OCI-M2 (cell line): ENCODE results near the gene ZNF618.

Experiments
- DNase-seq: peaks from one replicate; lab custom pipeline; 2025; ENCODE audit not compliant: unreplicated experiment; lab: John Stamatoyannopoulos, UW

Gene ZNF618, protein sequence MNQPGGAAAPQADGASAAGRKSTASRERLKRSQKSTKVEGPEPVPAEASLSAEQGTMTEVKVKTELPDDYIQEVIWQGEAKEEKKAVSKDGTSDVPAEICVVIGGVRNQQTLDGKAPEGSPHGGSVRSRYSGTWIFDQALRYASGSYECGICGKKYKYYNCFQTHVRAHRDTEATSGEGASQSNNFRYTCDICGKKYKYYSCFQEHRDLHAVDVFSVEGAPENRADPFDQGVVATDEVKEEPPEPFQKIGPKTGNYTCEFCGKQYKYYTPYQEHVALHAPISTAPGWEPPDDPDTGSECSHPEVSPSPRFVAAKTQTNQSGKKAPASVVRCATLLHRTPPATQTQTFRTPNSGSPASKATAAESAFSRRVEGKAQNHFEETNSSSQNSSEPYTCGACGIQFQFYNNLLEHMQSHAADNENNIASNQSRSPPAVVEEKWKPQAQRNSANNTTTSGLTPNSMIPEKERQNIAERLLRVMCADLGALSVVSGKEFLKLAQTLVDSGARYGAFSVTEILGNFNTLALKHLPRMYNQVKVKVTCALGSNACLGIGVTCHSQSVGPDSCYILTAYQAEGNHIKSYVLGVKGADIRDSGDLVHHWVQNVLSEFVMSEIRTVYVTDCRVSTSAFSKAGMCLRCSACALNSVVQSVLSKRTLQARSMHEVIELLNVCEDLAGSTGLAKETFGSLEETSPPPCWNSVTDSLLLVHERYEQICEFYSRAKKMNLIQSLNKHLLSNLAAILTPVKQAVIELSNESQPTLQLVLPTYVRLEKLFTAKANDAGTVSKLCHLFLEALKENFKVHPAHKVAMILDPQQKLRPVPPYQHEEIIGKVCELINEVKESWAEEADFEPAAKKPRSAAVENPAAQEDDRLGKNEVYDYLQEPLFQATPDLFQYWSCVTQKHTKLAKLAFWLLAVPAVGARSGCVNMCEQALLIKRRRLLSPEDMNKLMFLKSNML

DNA sequence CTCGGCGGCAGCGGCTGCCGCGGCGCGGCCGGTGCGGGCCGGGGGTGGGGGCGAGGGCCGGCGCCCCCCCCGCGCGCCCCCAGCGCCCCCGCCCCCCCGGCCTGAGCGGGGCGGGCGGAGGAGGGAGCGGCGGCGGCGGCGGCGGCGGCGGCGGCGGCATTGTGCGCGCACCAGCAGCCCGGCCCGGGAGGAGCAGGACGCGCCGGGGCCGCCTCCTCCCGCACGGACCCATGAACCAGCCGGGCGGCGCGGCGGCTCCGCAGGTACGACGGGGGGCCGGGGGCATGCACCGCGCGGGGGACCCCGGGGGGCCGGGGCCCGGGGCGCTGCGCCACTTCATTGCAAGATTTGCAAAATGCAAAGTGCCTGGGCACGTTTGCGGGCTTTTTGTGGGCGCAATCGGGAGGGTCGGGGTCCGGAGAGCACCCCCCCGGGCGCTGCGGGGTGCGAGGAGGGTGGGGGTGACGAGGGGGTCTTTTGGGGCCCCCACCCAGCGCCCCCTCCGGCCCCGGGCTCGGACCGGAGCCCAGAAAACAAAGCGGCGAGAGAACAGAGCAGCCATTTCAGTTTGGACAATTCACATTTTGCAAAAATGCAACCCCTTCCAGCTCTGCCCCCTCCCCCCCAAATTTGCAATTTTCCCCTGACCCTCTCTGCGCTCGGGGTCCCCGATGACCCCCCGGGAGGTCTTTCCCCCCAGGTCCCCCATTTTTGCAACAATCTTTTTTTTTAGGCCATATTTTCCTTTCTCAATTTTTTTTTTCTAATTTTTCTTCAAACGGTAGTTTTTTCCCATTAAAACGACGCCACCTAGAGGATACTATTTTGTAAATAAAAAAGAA lies at the start of gene ZNF618:
Gene ZNF618 (plus strand): TSS at position 159 of the 842 bp plus-strand sequence. CDS start 72 bp downstream, at position 231.
- no peak for DNase-seq

DNA sequence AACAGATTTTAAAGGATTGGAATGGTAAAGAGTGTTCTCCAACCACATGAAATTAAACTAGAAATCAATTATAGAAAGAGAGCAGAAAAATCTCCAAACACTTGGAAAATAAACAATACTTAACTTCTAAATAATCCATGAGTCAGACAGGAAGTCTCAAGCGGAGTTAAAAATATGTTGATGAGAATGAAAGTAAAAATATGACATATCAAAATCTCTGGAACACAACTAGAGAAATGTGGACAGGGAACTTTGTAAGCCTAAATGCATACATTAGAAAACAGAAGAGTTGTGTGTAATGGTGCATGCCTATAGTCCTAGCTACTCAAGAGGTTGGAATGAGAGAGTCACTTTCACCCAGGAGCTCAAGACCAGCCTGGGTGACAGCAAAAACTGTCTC lies 47.9 kb upstream of the ZNF618 start:
- DNase-seq, result no peak

DNA sequence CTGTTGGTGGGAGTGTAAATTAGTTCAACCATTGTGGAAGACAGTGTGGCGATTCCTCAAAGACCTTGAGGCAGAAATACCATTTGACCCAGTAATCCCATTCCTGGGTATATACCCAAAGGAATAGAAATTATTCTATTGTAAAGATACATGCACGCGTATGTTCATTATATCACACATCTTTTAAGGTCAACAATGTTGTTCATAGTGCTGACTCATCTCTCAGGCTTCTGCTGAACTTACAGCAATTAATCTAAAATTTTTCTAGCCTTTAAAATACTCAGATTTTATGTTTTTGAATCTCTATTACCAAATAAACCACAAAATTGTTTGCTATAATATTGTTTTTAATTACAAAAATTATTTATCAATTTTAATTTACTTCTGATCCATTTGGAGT lies 38.8 kb upstream of the ZNF618 start:
- DNase-seq, result no peak

DNA sequence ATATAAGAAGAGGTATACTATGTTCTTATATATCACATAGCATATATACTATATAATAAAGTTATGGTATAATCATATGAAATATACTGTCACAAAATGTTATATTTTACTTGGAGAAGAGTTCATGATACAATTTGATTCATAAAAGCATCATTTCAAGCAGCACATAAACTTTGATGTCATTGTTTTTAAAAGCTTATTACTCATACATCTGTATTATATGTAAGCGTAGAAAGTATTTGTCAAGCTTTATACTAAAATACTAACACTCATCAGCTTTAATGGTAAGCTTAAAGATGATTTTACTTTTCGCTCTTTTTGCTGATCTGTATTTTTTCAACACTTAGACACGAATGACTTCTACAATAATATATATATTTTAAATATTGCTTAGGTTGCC lies 34.0 kb upstream of the ZNF618 start:
- DNase-seq, result no peak

DNA sequence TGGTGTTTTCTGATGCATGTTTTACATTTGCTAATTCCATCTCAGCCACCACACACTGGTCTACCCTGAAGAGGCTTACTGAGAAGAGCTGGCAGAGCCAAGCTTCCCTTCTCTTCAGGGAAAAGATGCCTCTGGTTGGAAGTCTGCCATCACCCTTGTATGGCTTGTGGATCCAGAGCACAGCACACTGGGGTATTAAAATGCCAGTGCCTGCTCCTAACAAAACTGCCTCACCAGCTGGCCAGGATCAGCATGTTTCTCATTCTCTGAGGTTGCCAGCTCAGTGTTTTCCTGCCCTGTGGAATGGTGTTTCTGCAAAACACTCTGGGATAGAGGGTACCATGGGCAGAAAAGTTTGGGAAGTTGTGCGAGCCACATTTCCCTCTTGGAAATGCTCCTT lies 31.6 kb upstream of the ZNF618 start:
- DNase-seq, result no peak

DNA sequence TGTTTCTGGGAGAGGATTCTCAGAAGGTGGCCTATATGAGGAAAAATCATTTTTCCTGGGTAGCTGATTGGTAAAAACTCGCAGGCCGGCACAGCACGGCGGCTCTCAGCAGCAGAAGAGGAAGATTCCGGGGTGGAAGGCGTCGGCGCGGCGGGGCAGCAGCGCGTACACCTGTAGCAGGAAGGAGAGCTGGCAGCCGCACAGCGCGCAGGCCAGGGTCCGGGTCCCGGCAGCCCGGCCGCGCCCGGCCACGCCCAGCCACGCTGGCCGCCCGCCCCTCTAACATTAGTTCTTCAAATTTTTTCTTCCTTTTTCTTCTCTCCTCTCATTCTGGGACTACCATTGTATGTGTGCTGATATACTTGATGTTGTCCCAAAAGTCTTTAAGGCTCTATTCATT lies 24.8 kb upstream of the ZNF618 start:
- DNase-seq, result no peak

DNA sequence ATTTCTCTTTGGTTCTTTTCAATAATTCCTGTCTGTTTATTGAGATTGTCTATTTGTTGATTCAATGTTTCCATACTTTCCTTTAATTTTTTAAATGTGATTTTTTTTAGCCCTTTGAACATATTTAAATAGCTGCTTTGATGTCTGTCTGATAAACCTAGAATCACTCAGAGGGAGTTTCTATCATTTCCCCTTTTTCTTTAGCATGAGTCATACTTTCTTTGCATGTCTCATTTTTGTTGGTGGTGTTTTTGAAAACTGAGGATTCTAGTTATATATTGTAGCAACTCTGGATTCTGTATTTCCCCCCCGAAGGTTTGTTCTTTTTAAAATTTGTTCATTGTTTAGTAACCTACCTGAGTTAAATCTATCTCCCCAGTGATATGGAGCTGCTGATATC lies 24.2 kb upstream of the ZNF618 start:
- DNase-seq, result no peak

DNA sequence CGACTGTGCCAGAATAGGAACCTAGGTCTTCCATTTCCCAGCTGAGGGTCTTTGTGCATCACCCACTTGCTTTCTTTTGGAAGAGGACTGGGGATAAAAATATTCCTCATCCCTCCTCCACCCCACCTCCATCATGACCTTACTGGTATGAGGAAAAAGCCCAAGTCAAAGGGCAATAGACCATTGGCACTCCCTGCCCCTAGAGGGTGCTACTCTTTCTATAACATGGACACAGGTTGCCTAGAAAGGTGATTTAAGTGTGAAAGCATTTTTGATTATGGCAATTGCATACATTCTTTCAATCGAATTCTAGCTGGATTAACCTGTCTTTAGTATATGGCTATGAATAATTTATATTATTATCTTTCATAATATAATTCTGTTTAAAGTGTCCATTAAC lies 22.8 kb upstream of the ZNF618 start:
- DNase-seq, result no peak

DNA sequence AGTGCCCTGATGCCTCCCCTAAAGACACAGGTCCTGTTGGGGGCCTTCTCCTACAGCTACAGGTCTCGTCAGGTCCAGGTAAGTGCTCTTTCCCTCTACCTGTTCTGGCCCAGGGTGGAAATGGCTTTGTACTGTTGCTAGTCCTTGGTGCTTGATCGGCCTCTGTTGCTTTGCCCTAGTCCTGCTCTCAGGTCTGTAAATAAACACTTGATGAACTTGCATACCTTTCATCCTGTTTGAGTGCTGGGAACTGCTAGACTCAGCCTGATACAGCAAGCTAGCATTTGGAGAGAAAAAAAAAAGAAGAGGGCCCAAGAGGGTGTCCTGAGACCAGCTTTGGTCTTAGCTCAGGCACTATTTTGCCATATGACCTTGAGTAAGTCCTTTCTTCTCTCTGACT lies 21.8 kb upstream of the ZNF618 start:
- DNase-seq, result no peak

DNA sequence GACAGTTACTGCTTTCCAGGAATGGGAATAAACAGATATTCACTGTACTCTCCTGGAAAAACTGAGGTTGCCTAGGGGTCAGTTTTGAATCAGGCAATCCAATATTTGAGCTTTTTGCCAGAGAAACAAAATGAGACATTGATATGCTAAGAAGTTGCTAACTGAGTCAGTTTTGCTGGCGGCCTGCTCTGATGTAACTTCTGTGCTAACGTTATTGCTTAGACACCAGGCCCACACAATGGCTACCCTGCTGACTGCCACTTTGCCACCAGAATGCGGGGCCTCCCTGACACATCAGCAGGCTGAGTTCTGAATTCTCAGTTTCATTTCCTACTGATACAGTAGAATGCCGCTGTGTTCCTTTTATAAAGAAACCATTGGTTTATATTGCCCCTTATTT lies 18.2 kb upstream of the ZNF618 start:
- no peak for DNase-seq

DNA sequence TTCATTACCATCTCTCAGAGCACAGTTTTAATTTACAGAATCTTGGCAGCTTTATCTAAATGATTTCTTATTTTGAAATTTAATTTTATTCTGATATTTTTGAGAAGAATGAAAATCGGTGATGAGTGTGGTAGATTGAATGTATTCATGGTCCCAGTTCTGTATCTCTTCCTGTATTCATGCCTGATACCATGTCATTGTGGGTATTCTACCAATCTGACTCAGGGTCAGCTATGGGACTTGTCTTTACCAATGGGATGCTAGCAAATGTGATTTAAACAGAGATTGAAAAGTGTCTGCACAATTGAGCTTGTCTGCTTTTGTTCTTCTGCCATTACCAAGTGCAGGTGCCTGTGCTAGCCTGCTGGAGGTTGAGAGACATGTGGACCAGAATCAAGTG lies 17.8 kb upstream of the ZNF618 start:
- no peak for DNase-seq

DNA sequence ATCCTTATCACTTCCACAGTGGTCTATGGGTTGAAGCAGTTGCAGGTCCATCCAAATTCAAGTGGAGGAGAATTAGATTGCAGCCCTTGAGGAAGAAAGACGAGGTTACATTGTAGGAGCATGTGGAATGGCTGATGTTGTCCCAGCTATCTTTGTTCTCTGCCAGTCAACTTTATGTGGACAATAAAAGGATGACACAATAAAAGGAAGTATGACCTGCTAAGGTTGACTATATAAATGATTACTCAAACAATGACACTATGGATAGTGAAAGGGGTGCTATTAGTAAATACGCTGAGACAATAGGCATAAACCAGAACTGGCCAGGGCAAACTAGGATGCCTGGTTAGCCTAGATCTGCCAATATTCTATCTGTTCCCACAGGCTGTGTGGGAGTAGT lies 12.8 kb upstream of the ZNF618 start:
- no peak for DNase-seq

DNA sequence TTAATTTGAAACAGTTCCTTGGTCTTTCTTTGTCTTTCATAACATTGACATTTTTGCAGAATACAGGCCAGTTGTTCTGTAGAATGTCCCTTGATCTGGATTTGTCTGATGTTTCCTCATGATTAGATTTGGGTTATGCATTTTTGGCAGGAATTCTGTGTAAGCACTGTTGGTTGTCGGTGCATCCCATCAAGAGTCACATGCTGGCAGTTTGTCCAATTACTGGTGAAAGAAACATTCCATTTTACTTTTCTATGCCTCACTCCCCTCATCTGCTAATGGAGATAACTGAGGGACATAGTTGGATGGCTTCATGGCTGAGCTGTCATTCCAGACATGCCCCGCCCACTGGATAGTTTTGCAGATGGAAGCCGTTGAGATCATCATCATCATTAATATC lies 7.6 kb upstream of the ZNF618 start:
- no peak for DNase-seq

DNA sequence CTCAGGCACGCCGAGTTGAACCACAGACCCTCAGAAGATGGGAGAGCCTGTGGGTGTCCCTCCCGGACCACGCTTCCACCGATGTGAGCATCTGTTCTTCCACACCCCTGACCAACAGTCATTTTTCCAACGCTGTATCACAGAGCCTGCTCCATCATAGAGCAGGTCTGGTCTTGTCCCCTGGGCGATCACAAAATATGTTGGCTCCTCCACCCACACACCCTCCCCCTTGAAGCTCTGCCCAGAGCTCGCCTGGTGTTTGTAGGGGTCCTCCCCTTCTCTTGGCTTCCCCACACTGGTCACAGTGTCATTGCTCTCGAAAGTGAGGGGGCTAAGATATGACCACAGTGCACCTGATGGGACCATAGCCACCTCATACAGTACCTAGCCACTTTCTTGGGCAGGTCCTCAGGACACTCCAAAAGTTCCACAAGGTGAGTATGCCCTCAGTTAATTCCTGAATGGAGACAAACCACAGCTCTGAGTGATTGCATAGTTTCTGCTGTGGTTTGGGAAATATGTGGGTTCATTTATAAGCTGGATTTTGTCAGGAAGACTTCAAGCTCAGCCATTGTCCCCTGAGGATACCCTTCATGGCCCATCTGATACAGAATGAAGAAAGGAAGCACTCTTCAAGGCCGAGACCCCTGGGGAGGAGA lies 3.5 kb upstream of the ZNF618 start:
- DNase-seq, result no peak

DNA sequence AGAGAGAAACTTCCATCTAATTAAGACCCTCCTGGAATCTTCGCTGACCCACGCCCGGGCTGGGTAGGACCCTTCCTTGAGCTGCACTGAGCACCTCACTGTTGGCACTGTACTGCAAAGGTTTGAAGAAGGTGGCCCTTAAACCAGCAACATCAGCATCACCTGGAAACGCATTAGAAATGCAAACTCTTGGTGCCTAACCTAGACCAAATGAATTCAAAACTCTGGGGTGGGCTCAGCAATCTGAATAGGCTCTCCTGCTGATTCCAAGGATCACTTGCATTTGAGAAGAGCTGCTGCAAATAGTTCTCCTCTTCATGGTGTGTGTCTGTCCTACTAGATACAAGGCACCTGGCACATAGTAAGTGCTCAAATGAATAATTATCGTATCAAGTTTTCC lies 2.7 kb upstream of the ZNF618 start:
- no peak for DNase-seq

DNA sequence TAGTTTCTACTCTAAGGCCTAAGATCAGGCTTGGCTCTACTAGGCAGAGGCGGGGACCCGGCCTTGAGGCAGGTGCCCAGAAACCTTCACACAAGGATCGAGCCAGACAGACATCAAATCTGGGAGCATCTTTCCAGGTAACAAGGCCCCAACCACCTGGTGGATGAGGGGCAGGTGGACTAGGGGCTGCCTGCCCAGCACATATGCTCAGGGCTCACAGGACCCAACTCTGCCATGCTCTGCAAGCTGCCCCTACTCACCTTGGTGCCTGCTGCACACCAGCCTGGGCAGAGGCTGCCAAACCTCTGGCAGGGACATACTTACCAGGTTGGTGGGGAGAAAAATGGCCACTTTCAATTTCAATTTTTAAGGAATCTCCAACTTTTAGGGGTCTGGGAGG lies 2.2 kb upstream of the ZNF618 start:
- DNase-seq, result no peak

DNA sequence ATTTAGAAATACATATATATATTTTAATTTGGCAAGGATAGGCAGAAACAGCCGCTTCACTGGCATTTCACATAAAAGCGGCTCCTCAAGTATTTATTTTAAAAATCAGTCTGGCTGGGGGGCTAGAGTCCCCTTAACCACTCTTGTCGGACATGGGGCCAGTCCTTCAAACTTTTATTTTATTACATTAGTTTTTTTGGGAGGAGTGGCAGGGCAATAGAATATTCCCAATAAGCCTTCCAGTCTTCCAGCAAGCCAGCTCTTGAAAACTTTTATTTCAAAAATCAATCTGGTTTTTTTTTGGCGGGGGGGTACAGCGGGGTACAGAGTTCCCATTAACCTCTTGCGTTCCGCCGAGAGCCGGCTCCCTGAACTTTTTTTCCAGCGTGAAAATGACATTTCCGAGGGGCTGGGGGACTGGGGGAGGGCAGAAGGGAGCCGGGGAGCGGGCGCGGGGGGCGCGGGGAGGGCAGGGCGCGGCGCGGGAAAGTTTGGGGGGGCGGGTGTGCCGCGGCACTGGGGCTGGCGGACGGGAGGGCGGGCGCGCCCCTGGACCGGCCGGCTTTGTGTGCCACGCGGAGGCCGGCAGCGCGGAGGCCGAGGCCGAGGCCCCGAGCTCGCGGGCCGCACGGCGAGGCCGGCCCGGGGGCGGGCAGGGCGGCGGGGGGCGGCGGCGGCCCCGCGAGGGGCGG lies 504 bp upstream of the ZNF618 start:
- no peak for DNase-seq

DNA sequence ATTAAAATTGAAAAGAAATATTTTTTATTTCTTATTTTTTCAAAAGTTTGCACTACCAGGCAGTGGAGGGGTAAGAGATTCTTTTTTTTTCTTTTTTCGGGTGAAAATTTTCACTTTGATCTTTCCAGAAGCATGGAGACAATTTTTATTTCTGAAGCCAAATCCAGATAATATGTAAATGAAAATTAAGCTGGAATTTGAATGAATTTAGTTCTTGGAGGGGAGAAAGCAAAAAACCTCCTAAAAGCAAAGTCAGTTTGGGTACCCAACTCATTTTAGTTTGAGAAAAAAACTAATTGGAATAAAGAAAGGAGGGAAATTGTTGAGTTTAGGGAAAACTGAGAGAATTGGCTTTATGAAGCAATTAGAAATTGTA lies 872 bp downstream of the ZNF618 start:
- DNase-seq, result no peak

DNA sequence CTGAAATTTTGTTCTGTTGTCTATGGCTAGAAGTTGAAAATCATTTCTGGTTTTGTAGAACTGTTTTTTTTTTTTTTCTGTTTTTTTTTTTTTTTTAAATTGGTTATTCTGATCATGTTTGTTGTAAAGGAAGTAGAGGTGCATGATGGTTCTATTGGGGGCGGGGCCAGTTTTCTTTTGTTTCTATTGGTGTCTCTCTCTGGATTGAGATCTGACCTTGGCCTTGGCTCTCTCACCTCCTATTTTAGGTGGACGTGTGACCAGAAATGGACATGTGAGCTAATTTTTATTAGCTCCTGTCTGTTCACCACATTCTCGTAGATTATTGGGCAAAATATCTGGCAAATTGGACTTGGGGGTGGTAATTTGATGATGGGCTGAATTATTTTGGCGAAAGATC lies 3.2 kb downstream of the ZNF618 start:
- no peak for DNase-seq

DNA sequence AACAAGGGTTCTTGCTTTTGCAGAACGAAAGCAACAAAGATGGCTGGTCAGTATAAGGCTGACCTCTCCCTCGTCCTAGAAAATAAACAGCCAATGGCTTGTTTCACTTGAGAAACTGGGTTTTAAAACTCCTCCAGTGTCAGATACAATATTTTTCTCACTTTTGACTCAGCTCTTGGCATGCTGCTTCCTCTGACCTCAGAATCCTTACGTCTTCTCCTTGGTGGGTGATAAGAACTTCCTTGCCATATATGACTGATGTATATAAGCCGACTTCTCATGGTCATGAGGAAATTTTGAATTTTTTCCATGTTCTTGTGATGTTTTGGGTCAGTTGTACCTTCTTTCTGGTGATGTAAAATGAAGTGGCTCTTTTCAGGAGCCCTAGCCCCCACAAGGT lies 3.8 kb downstream of the ZNF618 start:
- DNase-seq, result no peak
